Skeletal muscle satellite cell (primary cell): Measurements from ENCODE around the gene COL19A1.

Source experiments
- H3K27me3 ChIP-seq: 2 replicates; pipeline ENCODE4 v1.7.0; 2013; ENCODE audit warnings: low read length; ENCODE audit not compliant: control insufficient read depth, insufficient read depth
- H3K36me3 ChIP-seq: 2 replicates; pipeline ENCODE4 v1.7.0; 2013; ENCODE audit warnings: mild to moderate bottlenecking, control low read depth, low read length; ENCODE audit not compliant: insufficient read depth
- H3K4me1 ChIP-seq: 2 replicates; pipeline ENCODE4 v1.7.0; 2013; ENCODE audit warnings: low read length; ENCODE audit not compliant: control insufficient read depth, insufficient read depth
- H3K4me2 ChIP-seq: 2 replicates; pipeline ENCODE4 v1.7.0; 2013; ENCODE audit warnings: mild to moderate bottlenecking, low read length
- H3K4me3 ChIP-seq: 2 replicates; pipeline ENCODE4 v1.7.0; 2013; ENCODE audit warnings: low read length
- H3K9ac ChIP-seq: 2 replicates; pipeline ENCODE4 v1.7.0; 2013; ENCODE audit warnings: mild to moderate bottlenecking, low read depth, low read length, moderate library complexity
- H3K9me3 ChIP-seq: replicated peaks from 2 replicates; pipeline ENCODE4 v1.7.0; 2013; ENCODE audit warnings: mild to moderate bottlenecking, control low read depth, low read length

The COL19A1 gene

DNA sequence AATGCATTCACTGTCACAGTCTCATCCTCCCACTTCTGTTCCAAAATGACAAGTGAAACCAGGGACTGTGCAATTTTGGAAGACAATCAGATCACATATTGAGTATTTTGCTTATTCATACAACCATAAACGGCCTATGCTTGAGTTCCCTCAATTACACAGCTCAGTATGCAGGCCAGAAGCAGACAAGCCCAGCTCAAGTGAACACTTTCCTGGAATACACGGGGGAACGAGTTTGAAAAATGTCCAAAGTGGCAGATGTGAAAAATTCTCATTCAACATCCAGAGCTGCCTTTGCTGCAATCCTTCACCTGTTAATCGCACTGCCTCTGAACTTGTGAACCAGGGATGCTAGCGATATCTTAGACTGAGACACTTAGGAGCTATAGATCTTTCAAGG, 246.4 kb downstream of the COL19A1 start:
- Histone ChIP-seq H3K4me3 (no peak overlapping the region), H3K4me1 (peaks cover 11% of the 10 kb centered on the region), H3K4me2 (no peak overlapping the region), H3K36me3 (no peaks in the 10 kb centered on the region), H3K27me3 (no peaks in the 10 kb centered on the region), H3K9ac (no peak overlapping the region), H3K9me3 (no peaks in the 10 kb centered on the region)

GRCh38 chr6:70113171-70113570, 246.8 kb downstream of the COL19A1 start:
- Histone ChIP-seq H3K4me1 (peaks cover 11% of the 10 kb centered on the region), H3K9ac (no peak overlapping the region), H3K4me3 (no peak overlapping the region), H3K27me3 (no peaks in the 10 kb centered on the region), H3K4me2 (no peak overlapping the region), H3K36me3 (no peaks in the 10 kb centered on the region), H3K9me3 (no peaks in the 10 kb centered on the region)

DNA sequence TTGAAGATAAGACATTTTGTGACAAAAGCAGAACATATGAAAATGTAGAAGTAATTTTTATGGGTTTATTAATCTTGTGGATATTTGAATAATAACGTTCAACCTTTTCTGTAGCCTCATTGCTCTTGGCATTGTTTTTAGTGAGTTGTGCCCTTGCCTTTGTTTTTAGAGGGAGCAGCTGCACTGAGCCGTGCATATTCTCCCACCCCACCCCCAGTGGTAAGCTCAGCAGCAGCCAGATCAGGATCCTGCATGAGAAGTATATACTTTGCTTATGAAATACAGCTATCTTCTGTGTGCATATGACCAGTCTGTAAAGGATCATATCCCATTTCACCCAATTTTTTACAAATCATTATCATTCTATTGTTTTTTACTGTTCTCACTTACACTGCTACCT, 252.3 kb downstream of the COL19A1 start:
- H3K9me3 ChIP-seq: no peaks in the 10 kb centered on the region
- H3K27me3 ChIP-seq: no peaks in the 10 kb centered on the region
- no peak overlapping the region for H3K9ac ChIP-seq
- no peak overlapping the region for H3K4me3 ChIP-seq
- no peaks in the 10 kb centered on the region for H3K4me1 ChIP-seq
- H3K36me3 ChIP-seq: no peaks in the 10 kb centered on the region
- H3K4me2 ChIP-seq: no peak overlapping the region

DNA sequence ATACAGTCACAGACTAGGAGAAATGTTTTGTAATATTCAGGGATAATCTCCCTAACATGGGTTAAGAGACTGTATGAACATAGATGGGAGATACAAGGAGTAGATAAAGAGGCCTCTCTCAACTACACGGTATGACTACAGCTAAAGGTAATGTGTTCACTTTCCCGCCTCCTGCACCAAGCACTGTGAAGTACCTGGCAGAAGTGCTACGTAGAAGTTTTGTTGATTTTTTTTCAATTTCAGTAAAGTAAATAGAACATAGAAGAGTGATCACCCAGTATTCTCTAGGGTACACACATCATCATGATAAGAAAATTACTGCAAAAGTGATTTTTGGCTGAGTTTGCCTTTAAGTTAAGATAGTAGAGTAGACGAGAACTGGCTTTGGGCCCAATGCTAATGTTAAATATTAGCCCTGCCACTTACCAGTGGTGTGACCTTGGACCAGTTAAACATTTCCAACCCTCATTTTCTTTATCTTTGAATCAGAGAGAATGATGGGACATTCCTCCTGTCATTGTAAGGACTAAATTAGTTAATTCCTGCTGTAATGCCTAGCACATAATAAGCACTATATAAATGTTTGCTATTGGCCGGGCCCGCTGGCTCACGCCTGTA, 253.0 kb downstream of the COL19A1 start:
- H3K27me3 ChIP-seq: no peaks in the 10 kb centered on the region
- H3K9ac ChIP-seq: no peak overlapping the region
- H3K4me1 ChIP-seq: no peaks in the 10 kb centered on the region
- H3K4me3 ChIP-seq: no peak overlapping the region
- no peaks in the 10 kb centered on the region for H3K9me3 ChIP-seq
- H3K36me3 ChIP-seq: no peaks in the 10 kb centered on the region
- no peak overlapping the region for H3K4me2 ChIP-seq

GRCh38 chr6:70124443-70124842, 258.1 kb downstream of the COL19A1 start:
- Histone ChIP-seq H3K4me1 (peaks cover 15% of the 10 kb centered on the region), H3K4me3 (no peak overlapping the region), H3K4me2 (no peak overlapping the region), H3K9ac (peak overlapping the region; percentile 17), H3K36me3 (no peaks in the 10 kb centered on the region), H3K9me3 (no peaks in the 10 kb centered on the region), H3K27me3 (no peaks in the 10 kb centered on the region)

DNA sequence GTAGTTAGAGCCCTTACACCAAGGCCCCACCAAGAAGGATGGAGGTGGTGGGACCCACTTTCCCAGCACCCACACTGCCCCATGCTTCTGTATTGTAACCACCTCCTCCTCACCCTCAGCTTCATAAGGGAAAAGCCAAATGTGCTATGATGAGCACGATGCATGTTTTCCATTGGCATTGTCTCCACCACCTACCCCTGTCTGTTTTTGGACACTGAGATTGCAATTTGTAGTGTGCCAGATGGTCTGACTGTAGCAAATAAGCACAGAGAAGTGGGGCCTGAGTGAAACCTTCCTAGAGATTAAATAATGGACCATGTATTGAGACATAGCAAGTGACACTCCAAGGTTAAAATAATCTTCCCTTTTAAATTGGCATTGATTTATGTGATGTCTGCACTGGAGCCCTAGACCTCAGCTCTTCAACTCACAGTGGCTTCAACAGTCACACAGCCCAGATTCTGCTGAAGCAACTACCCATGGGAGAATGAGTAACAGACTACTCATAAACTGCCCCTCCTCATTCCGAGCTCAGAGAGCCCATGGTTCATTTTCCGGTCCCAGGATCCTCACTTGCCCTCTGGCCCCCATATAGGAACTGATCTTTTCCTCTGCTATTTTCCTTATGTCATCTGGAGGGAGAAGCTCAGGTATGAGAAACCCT, 258.7 kb downstream of the COL19A1 start:
- Histone ChIP-seq H3K27me3 (no peaks in the 10 kb centered on the region), H3K9me3 (no peaks in the 10 kb centered on the region), H3K9ac (peak overlapping the region; percentile 17), H3K36me3 (no peaks in the 10 kb centered on the region), H3K4me1 (peaks cover 15% of the 10 kb centered on the region), H3K4me2 (peak overlapping the region; percentile 41), H3K4me3 (no peak overlapping the region)

DNA sequence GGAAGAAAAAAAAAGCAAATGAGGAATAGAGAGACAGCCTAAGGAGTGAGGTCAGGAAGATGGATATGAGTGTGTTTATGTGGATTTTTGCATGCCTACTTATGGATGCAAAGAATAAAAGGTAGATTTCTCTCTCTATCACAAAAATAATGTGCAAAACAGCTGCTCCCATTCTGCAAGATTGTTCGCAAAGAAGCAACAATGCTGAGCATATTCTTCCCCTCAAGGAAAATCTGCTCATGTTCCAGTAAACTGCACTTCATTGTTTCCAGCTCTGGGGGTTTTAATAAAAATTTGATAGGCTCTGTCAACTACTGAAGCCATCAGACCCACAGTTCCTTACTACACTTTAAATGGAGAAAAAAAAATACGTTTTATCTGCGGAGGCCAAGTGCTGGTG, 259.2 kb downstream of the COL19A1 start:
- H3K4me1 ChIP-seq: peaks cover 15% of the 10 kb centered on the region
- H3K9me3 ChIP-seq: no peaks in the 10 kb centered on the region
- H3K4me3 ChIP-seq: no peak overlapping the region
- H3K36me3 ChIP-seq: no peaks in the 10 kb centered on the region
- peak overlapping the region; percentile 23 for H3K4me2 ChIP-seq
- no peaks in the 10 kb centered on the region for H3K27me3 ChIP-seq
- peak overlapping the region; percentile 7 for H3K9ac ChIP-seq

GRCh38 chr6:70129341-70129740, 263.0 kb downstream of the COL19A1 start:
- H3K9me3 ChIP-seq: no peaks in the 10 kb centered on the region
- H3K4me1 ChIP-seq: peaks cover 15% of the 10 kb centered on the region
- no peaks in the 10 kb centered on the region for H3K27me3 ChIP-seq
- H3K4me3 ChIP-seq: no peak overlapping the region
- no peak overlapping the region for H3K4me2 ChIP-seq
- no peak overlapping the region for H3K9ac ChIP-seq
- no peaks in the 10 kb centered on the region for H3K36me3 ChIP-seq

DNA sequence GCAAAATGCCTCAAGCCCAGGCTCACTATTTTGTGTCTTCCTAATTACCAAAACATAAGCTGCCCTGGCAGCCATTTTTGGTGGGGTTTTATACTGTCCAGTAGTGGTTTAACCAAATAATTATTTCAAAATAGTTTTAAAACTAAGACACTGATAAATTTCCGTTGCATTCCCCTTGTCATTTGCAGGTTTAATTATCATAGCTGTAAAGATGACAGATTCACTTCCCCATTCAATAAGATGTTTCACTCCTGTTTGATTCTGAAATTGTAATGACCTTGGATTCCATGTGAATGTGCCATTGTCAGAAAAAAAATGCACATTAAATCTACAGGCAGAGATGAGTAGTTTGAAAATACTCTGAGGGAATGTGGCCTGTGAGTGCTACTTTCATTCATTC, 264.5 kb downstream of the COL19A1 start:
- Histone ChIP-seq H3K36me3 (no peaks in the 10 kb centered on the region), H3K4me3 (no peak overlapping the region), H3K9ac (peak overlapping the region; percentile 41), H3K9me3 (no peaks in the 10 kb centered on the region), H3K4me1 (no peaks in the 10 kb centered on the region), H3K27me3 (no peaks in the 10 kb centered on the region), H3K4me2 (peak overlapping the region; percentile 4)

GRCh38 chr6:70131528-70131927, 265.2 kb downstream of the COL19A1 start:
- H3K9ac ChIP-seq: no peak overlapping the region

GRCh38 chr6:70133246-70133645, 266.9 kb downstream of the COL19A1 start:
- no peaks in the 10 kb centered on the region for H3K9me3 ChIP-seq
- H3K4me1 ChIP-seq: no peaks in the 10 kb centered on the region
- no peaks in the 10 kb centered on the region for H3K36me3 ChIP-seq
- H3K4me3 ChIP-seq: no peak overlapping the region
- no peak overlapping the region for H3K9ac ChIP-seq
- no peaks in the 10 kb centered on the region for H3K27me3 ChIP-seq
- H3K4me2 ChIP-seq: no peak overlapping the region

More at GRCh38 chr6:70131528-70131927, 265.2 kb downstream of the COL19A1 start:
- no peaks in the 10 kb centered on the region for H3K36me3 ChIP-seq
- H3K4me3 ChIP-seq: no peak overlapping the region
- no peaks in the 10 kb centered on the region for H3K4me1 ChIP-seq
- H3K4me2 ChIP-seq: peak overlapping the region; percentile 4
- no peaks in the 10 kb centered on the region for H3K27me3 ChIP-seq
- H3K9me3 ChIP-seq: no peaks in the 10 kb centered on the region

DNA sequence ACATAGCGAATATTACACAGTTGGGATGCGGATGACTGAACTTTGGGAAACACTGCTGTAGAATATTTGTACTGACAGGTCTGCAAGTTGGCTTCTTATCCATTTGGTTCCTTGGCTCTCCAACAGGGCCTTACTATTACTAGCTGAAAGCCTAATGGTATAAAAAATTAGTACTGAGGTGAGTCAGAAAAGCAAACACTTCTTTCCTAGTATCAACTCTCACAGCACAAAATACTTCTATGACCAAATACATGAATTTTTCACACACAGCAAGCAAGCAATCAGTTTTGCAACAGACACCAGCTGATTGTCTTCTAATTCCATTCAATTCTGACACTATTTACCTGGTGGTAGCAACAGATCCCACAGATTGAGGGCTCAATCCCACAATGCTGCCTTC, 268.2 kb downstream of the COL19A1 start:
- H3K4me2 ChIP-seq: no peak overlapping the region
- no peaks in the 10 kb centered on the region for H3K9me3 ChIP-seq
- H3K4me3 ChIP-seq: no peak overlapping the region
- H3K36me3 ChIP-seq: no peaks in the 10 kb centered on the region
- H3K27me3 ChIP-seq: no peaks in the 10 kb centered on the region
- no peaks in the 10 kb centered on the region for H3K4me1 ChIP-seq
- H3K9ac ChIP-seq: no peak overlapping the region
